ENCODE measurements around the gene NAA25.
"Not testable (repeated sequence)": the region's sequence is repeated elsewhere in the genome, so short reads cannot be mapped to it uniquely, and the experiment has no call there.

Gene NAA25

GRCh38 chr12:112116232-112117060 is 7.9 kb upstream of the NAA25 start:
- DNase-seq (ENCODE audit: low read depth in 3 of 3) = no peak

- no peak for DNase-seq (ENCODE audit: low read depth in 3 of 3)
These were observed 6.9 kb upstream of the NAA25 start for GRCh38 chr12:112115259-112116045.

- no peak for DNase-seq (ENCODE audit: low read depth in 3 of 3)
These were observed 4.0 kb upstream of the NAA25 start for GRCh38 chr12:112112409-112113133.

- no peak for DNase-seq (ENCODE audit: low read depth in 3 of 3)
These were observed 3.3 kb upstream of the NAA25 start for GRCh38 chr12:112111931-112112330.

GRCh38 chr12:112110787-112111662 is 2.4 kb upstream of the NAA25 start:
- not testable (repeated sequence) for DNase-seq (ENCODE audit: low read depth in 3 of 3)

GRCh38 chr12:112107306-112108201 is 1.0 kb downstream of the NAA25 start:
- DNase-seq (ENCODE audit: low read depth in 3 of 3) = no peak

GRCh38 chr12:112105891-112106290 is 2.7 kb downstream of the NAA25 start:
- no peak for DNase-seq (ENCODE audit: low read depth in 3 of 3)

GRCh38 chr12:112103758-112104503 is 4.7 kb downstream of the NAA25 start:
- no peak for DNase-seq (ENCODE audit: low read depth in 3 of 3)

GRCh38 chr12:112102746-112103145 is 5.8 kb downstream of the NAA25 start:
- DNase-seq (ENCODE audit: low read depth in 3 of 3) = not testable (repeated sequence)

- no peak for DNase-seq (ENCODE audit: low read depth in 3 of 3)
These were observed 6.5 kb downstream of the NAA25 start for GRCh38 chr12:112102127-112102526.

- not testable (repeated sequence) for DNase-seq (ENCODE audit: low read depth in 3 of 3)
These were observed 8.1 kb downstream of the NAA25 start for GRCh38 chr12:112100500-112100899.

GRCh38 chr12:112097641-112098040 is 10.9 kb downstream of the NAA25 start:
- no peak for DNase-seq (ENCODE audit: low read depth in 3 of 3)

GRCh38 chr12:112096667-112097066 is 11.9 kb downstream of the NAA25 start:
- DNase-seq (ENCODE audit: low read depth in 3 of 3) = no peak

- DNase-seq (ENCODE audit: low read depth in 3 of 3) = no peak
These were observed 12.5 kb downstream of the NAA25 start for GRCh38 chr12:112096070-112096469.

GRCh38 chr12:112091563-112091962 is 17.0 kb downstream of the NAA25 start:
- DNase-seq (ENCODE audit: low read depth in 3 of 3) = no peak

GRCh38 chr12:112087851-112088250 is 20.7 kb downstream of the NAA25 start:
- DNase-seq (ENCODE audit: low read depth in 3 of 3) = no peak

- DNase-seq (ENCODE audit: low read depth in 3 of 3) = no peak
These were observed 21.3 kb downstream of the NAA25 start for GRCh38 chr12:112087055-112087850.

GRCh38 chr12:112066566-112066965 is 42.0 kb downstream of the NAA25 start:
- no peak for DNase-seq (ENCODE audit: low read depth in 3 of 3)

- DNase-seq (ENCODE audit: low read depth in 3 of 3) = no peak
These were observed 45.3 kb downstream of the NAA25 start for GRCh38 chr12:112063273-112063672.
